HG03108 (cell line): Measurements from ENCODE around the gene DOK4.
"Not testable (repeated sequence)": the region's sequence is repeated elsewhere in the genome, so short reads cannot be mapped to it uniquely, and the experiment has no call there.

Experiments used
- ATAC-seq: cut with Tn5 transposase; IDR thresholded peaks from one replicate; pipeline ENCODE4 v1.9.1; 2021; ENCODE audit warnings: moderate library complexity; ENCODE audit not compliant: unreplicated experiment

DOK4 gene

DNA sequence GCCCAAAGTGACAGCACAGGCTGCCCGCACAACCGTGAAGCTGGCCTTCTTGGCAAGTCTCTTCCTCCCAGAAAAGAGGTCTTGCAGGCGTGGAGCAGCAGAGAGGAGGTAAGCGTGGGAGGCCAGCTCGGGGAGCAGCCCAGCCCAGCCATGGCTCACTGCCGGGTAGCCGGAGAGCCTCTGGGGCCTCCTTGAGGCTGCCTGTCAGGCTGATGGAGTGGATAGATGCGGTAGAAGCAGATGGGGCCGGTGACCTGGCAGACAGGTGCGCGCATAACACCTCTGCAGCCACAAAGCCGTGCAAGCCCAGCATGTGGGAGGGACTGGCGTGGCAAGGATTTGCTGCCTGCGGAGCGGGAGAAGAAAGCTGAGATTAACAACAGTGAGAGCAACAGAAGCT, 17.1 kb upstream of the DOK4 start:
- ATAC-seq = no peak

DNA sequence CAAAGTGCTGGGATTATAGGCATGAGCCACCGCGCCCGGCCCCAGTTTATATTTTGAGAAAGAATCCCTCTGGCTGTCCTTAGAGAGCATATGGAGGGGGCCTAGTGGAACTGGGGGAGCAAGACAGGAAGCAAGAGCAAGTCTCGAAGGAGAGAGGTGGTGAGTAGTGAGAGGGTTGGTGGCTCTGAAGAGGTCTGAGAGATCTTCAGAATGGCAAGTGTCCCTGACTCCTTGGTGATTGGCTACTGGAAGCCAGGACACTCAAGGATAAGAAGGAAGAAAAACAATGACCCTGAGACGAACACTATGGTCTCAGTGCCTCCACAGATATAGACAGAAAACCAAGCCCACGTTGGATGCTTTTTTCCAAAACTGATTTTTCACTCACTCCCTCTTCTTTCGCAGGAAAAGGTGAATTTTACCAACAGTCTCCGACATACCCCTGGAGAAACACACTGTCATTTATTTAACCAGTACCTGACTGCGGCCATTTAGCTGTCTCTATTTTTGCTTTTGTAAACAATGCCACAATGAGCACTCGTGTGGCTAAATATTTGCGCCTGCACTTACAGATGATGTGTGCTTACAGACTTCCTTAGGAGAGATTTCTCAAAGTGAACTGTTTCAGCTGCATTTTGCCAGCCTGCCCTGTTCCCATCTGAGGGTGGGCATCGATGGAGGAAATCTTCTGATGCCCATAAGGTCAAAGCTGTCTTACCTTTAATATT, 15.9 kb upstream of the DOK4 start:
- ATAC-seq = no peak

DNA sequence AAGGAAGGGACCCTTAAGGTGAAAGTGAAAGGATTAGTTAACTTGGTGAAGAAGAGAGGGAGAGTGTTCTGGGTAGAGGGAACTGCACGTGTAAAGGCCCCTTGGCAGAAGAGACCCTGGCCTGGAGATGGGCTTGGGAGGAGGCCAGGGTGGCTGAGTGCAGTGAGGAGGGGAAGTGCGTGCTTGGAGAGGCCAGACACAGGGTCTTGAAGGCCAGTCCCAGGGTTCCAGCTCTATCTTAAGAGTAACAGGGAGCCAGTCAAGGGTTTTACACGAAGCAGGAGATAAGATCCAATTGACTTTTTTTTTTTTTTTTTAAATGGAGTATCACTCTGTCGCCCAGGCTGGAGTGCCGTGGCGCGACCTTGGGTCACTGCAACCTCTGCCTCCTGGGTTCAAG, 15.2 kb upstream of the DOK4 start:
- no peak for ATAC-seq

DNA sequence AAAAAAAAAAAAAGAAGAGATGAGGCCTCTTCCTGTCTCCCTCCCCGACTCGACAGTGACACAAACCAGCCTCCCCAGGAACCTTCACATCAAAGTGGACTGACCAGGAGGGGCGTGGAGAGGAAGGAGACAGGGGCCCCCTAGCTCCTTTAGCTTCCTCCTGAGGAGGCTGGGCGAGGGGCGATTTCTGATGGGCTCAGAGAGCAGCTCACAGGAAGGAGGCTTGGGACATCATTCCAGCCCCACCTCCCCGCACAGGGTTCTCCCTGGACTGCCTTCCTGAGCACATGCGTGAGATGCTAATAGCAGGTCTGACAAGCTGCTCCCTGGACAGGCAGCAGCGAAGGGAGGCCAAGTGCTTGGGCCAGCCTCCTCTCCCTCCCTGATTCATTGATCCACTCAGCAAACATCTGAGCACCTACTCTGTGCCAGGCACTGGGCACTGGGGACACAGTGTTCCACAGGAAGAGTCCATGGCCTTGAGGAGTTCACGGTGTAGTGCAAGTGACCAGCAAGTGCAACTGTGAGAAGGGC, 14.4 kb upstream of the DOK4 start:
- ATAC-seq = no peak

DNA sequence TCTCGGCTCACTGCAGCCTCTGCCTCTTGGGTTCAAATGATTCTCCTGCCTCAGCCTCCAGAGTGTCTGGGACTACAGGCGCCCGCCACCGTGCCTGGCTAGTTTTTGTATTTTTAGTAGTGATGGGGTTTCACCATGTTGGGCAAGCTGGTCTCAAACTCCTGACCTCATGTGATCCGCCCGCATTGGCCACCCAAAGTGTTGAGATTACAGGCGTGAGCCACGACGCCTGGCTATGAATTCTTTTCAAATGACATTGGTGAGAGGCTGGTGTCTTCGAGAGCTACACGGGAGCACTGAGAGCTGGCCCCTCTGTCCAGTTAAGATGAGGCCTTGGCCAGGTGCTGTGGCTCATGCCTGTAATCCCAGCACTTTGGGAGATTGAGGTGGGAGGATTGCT, 13.6 kb upstream of the DOK4 start:
- ATAC-seq = not testable (repeated sequence)

DNA sequence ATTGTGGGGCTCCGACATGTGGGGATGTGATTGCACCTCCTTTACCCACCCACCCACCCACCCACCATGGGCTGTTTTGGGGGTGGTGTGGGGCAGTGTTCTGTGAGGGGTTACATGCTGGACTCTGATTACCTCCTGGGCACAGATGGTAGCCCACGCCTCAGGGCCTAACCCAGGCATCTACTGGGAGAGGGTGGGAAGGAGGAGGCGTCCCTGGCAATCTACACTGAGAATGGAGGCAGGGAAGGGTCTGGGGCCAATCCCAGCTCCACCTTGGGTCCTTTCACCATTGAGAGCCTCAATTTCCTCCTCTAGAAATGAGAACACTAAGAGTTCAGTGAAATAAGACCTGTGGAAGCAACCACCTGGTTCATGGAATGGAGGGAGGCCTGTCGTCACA, 11.7 kb upstream of the DOK4 start:
- ATAC-seq = no peak

DNA sequence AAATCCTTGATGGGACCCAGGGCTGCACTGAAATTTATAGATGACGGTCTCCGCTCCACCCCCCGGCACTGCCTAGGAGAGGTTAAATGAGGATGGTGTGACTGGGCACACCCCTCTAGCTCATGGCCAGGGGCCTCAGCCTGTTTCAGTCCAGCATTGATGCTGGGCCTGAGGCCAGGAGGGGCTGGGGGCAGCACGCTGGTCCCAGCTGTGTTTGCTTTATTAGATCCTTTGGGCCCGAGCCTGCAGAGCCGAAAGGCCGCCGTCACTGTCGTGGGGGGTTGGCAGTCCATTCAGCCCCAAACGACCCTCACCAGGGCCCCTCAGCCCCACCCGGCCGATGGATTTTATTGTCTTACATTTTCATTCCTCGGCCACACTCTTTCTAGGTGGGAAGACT, 10.8 kb upstream of the DOK4 start:
- no peak for ATAC-seq

DNA sequence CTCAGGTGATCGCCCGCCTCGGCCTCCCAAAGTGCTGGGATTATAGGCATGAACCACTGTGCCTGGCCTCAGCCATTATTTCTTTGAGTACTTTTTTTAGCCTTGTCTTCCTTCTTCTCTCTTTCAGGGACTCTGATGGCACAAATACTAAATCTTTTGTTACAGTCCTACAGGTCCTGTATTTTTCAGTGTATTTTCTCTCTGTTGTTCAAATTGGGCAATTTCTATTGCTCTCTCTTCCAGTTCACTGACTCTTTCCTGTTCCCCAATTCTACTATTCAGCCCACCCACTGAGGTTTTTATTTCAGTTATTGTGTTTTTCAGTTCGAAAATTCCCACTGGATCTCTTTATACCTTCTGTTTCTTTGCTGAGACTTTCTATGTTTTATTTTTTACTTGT, 7.5 kb upstream of the DOK4 start:
- ATAC-seq = no peak

DNA sequence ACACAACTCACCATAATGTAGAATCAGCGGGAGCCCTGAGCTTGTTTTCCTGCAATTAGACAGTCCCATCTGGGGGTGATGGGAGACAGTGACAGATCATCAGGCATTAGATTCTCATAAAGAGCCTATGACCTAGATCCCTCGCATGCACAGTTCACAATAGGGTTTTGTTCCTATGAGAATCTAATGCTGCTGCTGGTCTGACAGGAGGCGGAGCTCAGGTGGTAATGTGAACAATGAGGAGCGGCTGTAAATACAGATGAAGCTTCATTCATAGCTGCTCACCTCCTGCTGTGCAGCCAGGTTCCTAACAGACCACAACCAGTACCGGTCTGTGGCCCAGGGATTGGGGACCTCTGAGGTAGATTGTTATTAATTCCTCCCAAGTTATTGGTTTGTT, 2.9 kb upstream of the DOK4 start:
- ATAC-seq = no peak

DNA sequence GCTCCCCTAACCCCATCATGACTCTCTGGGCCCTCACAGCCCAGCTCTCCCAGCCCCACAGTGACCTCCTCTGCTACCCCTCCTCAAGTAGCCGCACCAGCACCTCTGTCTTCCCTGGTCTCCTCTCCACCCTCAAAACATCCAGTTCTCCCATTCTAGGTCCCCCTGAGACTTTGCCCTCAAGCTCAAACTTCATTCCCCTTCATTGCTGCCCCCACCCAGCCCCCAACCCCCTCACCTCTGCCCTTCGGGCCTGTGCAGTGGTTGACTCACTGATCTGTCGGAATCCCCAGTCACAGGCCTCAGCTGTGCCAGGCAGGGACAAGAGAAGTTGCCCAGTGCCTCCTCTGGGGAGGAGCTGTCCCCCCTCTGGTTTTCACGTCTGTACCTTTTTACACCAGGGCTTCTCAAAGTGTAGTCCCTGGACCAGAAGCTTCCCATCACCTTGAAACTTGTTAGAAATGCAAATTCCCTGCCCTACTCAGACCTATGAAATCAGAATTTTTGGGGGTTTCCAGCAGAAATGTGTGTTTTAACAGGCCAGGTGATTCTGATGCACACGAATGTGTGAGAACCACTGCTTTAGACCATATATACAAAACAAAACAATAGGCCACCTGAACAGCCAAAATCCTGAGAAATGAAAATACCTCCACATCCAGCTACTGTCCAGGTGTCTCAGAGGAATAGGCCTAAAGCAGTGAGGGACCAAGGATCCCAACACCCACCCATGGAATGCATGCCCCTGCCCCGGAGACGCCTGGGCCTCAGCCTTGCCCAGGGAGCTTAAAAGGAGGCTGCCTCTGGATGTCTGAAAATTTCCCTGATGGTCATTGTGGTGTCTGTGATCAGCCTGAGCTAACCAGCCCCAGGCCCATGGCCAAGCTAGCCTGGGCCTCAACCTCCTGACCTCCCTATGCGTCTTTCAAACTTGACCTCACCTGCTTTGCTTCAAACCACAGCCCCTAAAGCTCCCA, 853 bp upstream of the DOK4 start:
- ATAC-seq = no peak

DNA sequence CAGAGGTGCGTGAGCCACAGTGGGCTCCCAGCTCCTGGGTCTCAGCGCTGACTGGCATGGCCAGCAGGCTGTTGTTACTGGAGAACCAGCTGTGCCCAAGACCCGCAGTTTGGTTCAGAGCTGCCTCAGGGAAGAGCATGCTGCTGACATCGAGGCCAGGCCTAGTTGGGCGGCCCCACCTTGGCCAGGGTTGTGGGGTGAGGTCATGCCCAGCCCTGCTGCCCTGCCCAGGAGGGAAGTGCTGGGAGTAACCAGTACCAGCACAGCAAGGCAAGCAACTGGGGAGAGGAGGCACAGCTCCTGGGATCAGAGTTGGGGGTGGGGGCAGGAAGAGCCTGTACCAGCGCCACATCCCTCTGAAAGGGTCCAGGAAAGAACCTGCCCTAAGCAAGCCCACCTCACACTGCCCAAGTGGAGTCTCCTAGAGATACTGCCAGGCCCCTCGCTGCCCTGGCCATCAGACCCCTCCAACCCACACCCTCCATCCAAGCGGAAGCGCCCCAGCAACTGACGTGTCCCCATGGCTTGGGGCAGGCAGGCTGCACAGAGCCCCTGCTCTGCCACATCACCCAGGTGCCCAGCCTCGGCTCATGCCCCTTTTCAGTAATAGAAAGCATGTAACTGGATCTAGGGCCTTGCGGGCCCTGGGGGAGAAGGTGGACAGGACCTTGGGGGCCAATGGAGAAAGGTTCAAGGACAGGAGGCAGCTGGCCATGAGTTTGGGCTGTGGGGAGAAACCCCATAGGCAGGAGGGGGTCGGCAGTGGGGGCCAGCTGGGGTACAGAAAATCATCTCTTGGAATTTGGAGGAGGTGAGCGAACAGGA, 990 bp downstream of the DOK4 start:
- ATAC-seq = no peak

DNA sequence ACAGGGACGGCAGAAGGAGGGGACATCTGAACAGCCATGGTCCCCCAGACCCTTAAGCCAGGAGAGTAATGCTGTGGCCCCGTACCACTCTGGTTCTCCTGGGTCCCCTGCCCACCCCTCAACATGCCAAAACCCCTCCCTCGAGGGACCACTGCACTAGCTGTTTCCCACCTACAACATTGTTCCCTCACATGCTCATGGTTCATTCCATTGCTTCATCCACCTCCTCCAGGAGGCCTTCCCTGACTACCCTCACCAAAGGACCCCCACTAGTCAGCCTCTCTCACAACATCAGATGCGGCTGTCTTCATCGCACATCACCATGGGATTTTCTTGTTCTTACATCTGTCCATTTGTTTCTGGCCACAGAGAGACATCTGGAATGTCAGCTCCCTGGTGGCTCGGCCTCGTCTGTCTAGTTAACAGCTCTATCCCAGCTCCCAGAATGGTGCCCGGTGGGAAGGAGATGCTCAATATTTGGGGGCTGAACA, 1.7 kb downstream of the DOK4 start:
- no peak for ATAC-seq

DNA sequence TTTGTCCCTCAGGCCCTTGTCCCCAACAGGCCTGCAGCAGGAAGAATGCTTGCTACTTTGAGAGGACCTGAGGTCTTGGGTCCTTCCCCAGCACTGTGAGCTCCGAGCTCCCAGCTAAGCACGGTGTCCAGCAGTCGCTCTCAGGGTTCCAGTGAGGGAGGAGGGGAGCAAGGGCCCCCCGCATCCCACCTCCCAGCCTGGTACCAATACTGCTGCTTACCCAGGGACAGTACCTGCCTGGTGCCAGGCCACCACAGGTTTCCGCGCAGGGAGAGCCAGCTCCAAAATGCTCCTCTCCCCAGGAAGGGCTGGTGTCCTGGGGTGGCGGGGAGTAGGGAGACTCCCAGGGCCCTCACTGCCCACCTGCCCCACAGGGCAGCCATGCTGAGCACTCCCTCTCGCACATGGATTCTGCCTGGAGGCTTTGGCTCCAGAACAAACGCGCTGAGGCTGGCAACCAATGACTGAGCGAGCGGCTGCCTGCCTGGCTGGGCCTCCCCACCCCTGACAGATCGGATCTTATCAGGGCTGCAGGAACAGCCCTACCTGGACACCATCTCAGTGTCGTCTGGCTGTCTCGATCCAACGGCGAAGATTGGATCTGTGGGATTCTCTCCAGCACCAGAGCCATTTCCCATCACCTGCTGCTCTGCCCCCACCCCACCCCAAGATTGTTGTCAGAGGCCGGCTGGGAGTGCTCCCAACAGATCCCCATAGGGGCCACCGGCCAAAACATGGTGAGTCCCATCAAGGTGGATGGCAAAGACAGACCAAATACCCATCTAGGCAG, 2.4 kb downstream of the DOK4 start:
- ATAC-seq = no peak

DNA sequence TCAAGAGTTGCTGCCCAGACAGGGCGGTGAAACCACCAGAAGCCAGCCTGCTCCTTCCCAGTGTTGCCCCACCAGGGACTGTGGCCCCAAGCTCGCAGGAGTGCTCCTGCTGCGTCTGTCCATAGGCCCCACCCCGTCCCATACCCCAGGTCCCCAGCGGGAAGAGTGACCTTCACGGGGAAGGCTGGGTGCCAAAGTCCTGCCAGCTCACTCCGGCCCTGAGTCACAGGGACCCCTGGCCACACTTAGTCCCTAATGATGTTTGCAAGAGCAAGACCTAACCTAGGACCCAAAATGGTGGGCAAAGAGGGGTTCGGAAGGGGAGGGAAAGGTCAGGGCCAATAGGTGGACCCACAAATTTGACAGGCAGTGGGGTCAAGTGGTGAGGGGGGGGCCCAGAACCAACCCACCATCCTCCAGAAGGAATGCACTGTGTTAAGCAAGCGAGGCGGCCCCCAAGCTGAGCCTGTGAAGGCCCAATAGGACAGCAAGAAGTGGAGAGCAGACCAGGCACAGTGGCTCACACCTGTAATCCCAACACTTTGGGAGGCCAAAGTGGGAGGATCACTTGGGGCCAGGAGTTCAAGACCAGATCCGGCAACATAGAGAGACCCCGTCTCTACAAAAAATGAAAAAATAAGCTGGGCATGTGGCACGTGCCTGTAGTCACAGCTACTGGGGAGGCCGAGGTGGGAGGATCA, 3.3 kb downstream of the DOK4 start:
- ATAC-seq = no peak

DNA sequence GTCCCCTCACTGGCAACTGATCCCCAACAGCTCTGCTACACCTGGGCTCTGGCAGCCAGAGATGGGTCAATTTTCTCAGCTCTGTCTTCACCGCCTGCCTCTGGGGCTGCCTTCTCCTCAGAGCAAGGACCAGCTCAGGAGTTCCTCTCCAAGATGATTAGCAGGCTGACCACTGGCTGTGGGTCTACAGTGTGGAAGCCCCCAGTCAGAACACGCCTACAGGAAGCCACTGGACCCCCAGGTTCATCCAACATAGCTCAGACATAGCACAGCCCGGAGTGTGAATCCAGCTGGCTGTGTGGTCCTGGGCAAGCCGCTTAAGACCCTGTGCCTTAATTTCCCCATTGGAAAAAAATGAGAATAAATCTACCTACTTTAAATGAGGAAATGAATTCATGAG, 4.9 kb downstream of the DOK4 start:
- no peak for ATAC-seq

DNA sequence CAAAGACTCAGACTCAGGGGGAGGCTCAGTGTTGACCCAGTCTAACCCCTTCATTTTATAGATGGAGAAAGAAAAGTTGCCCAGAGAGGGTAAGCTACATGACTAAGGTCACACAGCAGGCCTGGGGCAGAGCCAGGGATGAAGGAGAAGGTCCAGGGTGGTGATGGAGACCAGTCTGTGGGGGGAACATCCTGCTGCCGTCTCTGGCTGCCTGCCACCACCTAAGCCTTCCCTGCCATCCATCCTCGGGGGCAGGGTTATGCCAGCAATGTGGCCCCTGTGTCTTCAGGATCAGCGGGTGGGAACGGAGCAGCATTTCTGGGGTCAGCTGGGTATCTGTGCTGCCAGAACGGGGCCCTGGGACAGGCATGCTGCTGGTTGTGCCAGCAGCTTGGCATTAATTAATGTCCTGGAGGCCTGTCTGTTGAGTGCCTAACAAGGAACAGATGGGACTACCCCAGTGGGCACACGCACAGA, 5.5 kb downstream of the DOK4 start:
- no peak for ATAC-seq

DNA sequence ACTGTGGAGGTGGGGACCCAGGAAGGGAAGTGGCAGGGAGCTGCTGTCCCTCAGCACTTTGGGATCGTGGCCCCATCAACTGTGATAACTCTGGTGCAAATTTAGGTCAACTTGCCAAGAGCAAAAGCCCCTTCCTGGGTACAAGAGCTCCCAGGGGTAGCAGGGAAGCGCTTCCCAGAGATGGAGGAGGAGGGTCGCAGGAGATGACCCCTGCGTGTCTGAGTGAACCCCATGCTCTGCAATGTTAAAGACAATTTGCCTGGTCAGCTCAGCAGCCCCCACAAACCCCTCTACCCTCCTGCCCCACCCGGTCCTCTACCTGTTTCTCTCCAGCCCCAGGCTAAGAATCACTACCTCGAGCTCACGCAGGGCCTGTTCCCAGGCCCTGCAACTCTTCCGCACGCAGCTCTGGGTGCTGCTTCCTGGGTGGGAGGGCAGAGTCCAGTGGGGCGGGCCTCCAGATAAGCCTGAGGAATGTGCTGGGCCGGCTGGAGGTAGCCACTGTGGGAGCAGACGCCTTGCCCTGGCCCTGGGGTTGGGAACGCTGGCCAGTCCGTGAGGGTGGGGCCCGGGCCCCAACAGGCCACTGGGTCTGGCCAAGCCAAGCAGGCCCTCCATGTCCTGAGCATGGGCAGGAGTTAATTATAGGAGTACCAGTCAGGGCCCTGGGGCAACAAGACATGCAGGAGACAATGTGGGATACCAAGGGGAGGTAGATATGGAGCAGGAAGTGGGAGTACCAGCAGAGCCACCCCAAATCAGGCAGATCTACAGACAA, 6.1 kb downstream of the DOK4 start:
- no peak for ATAC-seq

DNA sequence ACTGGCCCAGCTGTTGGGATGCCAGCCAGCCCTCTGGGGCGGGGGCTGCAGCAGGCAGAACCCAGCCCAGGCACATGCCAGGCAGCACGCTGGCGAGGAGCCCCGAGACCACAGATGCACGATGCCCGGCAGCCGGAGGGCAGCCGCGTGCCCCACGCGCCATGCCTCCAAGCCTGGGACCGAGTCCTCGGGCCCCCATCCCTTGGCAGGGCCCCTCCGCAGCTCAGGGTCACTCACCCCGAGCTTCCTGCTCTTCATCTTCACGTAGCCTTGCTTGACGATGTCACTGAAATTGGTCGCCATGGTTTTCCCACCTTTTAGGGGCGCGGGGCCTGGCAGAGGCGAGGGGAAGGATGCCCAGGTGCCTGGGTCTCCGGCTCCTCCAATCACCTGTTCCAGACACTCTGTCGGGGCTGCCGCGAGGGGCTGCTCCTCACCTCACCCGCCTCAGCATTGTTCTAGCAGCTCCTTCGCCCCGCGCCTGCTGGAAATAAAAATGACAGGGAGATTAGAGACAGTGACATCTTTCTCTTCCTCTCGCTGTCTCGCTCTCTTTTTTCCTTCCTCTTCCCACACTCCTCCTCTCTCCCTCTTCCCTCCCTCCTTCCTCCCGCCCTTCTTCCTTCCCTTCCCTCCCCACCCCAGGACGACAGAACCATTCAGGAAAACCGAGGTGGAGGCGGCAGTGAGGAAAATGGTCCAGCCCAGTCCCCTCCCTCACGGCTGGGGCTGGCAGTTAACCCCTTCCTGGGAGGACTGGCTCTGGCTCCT, 6.9 kb downstream of the DOK4 start:
- no peak for ATAC-seq
